GM12873 (cell line): ENCODE data around the gene SCFD1.

Source experiments
- CTCF ChIP-seq: IDR thresholded peaks from 2 replicates; pipeline ENCODE4 v1.5.1; 2012; ENCODE audit warnings: low read depth, mild to moderate bottlenecking, moderate library complexity, low read length, control low read depth; ENCODE audit not compliant: insufficient read depth; ENCODE audit errors: missing control alignments

The SCFD1 gene

GRCh38 chr14:30645600-30645999 is 23.5 kb downstream of the SCFD1 start:
- no peak for TF ChIP-seq CTCF

- TF ChIP-seq CTCF, result no peak
Observed at GRCh38 chr14:30648471-30648870, 26.4 kb downstream of the SCFD1 start.

- TF ChIP-seq CTCF, result no peak
Observed at GRCh38 chr14:30651937-30652336, 29.8 kb downstream of the SCFD1 start.

- TF ChIP-seq CTCF, result no peak
Observed at GRCh38 chr14:30655124-30655523, 33.0 kb downstream of the SCFD1 start.

- TF ChIP-seq CTCF, result no peak
Observed at GRCh38 chr14:30655658-30656057, 33.5 kb downstream of the SCFD1 start.

GRCh38 chr14:30656190-30656632 is 34.1 kb downstream of the SCFD1 start:
- peak; percentile 76 for TF ChIP-seq CTCF

- TF ChIP-seq CTCF, result no peak
Observed at GRCh38 chr14:30657050-30657449, 34.9 kb downstream of the SCFD1 start.
